Glutamatergic neuron (in vitro differentiated cells): Measurements from ENCODE around the gene SPSB4. TPM values are rescaled to one million over a fixed set of nuclear protein-coding genes. Genes with fewer than 3 reads are reported as not detected.

Experiments
- DNase-seq: peaks from one replicate; pipeline ENCODE4 v3.0.0; 2022
- H3K27ac Mint-ChIP-seq: one replicate; pipeline ENCODE4 v1.8.0; 2020; ENCODE audit warnings: mild to moderate bottlenecking, mixed read lengths, inconsistent platforms; ENCODE audit not compliant: unreplicated experiment
- H3K27me3 Mint-ChIP-seq: one replicate; pipeline ENCODE4 v1.8.0; 2020; ENCODE audit warnings: mild to moderate bottlenecking, moderate library complexity, mixed read lengths, inconsistent platforms; ENCODE audit not compliant: unreplicated experiment
- H3K36me3 Mint-ChIP-seq: one replicate; pipeline ENCODE4 v1.8.0; 2020; ENCODE audit warnings: mild to moderate bottlenecking, mixed read lengths, inconsistent platforms; ENCODE audit not compliant: unreplicated experiment
- H3K4me1 Mint-ChIP-seq: one replicate; pipeline ENCODE4 v1.8.0; 2020; ENCODE audit warnings: mild to moderate bottlenecking, low read depth, mixed read lengths, inconsistent platforms; ENCODE audit not compliant: unreplicated experiment
- H3K4me3 Mint-ChIP-seq: one replicate; pipeline ENCODE4 v1.8.0; 2020; ENCODE audit warnings: mild to moderate bottlenecking, mixed read lengths, inconsistent platforms; ENCODE audit not compliant: unreplicated experiment
- H3K9me3 Mint-ChIP-seq: one replicate; pipeline ENCODE4 v1.8.0; 2020; ENCODE audit warnings: mild to moderate bottlenecking, moderate library complexity, mixed read lengths, inconsistent platforms; ENCODE audit not compliant: unreplicated experiment
- CTCF ChIP-seq: fragments of 200-600 bp; sonication (generic); IDR thresholded peaks from one replicate; pipeline ENCODE4 v1.5.0; 2021; ENCODE audit not compliant: partially characterized antibody, unreplicated experiment
- total RNA-seq: library from RNA; stranded (reverse); fragmentation: NEBNext Ultra II Directional; extraction: Animal tissue kit (Norgen Biotek cat#: 25700); gene quantifications from one replicate; pipeline ENCODE4 v1.2.1, GENCODE V29; 2021; ENCODE audit not compliant: unreplicated experiment

Gene SPSB4
- total RNA-seq, 1 donor from 2014 or later: 98.4 TPM

- H3K27me3 Mint-ChIP-seq: peaks cover 33% of the 10 kb centered on the region
- H3K36me3 Mint-ChIP-seq: peaks cover 5% of the 10 kb centered on the region
- TF ChIP-seq CTCF: no peak
- peak overlapping the region; percentile 98 for H3K27ac Mint-ChIP-seq
- peaks cover 19% of the 10 kb centered on the region for H3K9me3 Mint-ChIP-seq
- DNase-seq: peak; percentile 62
- peaks cover 54% of the 10 kb centered on the region for H3K4me1 Mint-ChIP-seq
- H3K4me3 Mint-ChIP-seq: peak overlapping the region; percentile 81
Measured at GRCh38 chr3:141056751-141057171, 5.6 kb downstream of the SPSB4 start.

- peak overlapping the region; percentile 81 for H3K4me3 Mint-ChIP-seq
- peaks cover 29% of the 10 kb centered on the region for H3K27me3 Mint-ChIP-seq
- peaks cover 56% of the 10 kb centered on the region for H3K4me1 Mint-ChIP-seq
- no peak for TF ChIP-seq CTCF
- peak overlapping the region; percentile 98 for H3K27ac Mint-ChIP-seq
- DNase-seq: no peak
- peaks cover 15% of the 10 kb centered on the region for H3K9me3 Mint-ChIP-seq
- H3K36me3 Mint-ChIP-seq: peaks cover under 1% of the 10 kb centered on the region
Measured at GRCh38 chr3:141057436-141057835, 6.3 kb downstream of the SPSB4 start.

- no peak for TF ChIP-seq CTCF
- H3K27me3 Mint-ChIP-seq: peaks cover 27% of the 10 kb centered on the region
- peaks cover 63% of the 10 kb centered on the region for H3K4me1 Mint-ChIP-seq
- H3K27ac Mint-ChIP-seq: peak overlapping the region; percentile 98
- no peak for DNase-seq
- no peaks in the 10 kb centered on the region for H3K36me3 Mint-ChIP-seq
- peak overlapping the region; percentile 81 for H3K4me3 Mint-ChIP-seq
- peaks cover 14% of the 10 kb centered on the region for H3K9me3 Mint-ChIP-seq
Measured at GRCh38 chr3:141057946-141058800, 7.0 kb downstream of the SPSB4 start.

GRCh38 chr3:141058996-141059395 lies 7.8 kb downstream of the SPSB4 start:
- no peak for DNase-seq
- H3K27me3 Mint-ChIP-seq: peaks cover 24% of the 10 kb centered on the region
- H3K4me3 Mint-ChIP-seq: no peak overlapping the region
- peaks cover 12% of the 10 kb centered on the region for H3K9me3 Mint-ChIP-seq
- H3K36me3 Mint-ChIP-seq: no peaks in the 10 kb centered on the region
- H3K4me1 Mint-ChIP-seq: peaks cover 66% of the 10 kb centered on the region
- H3K27ac Mint-ChIP-seq: peak overlapping the region; percentile 72
- TF ChIP-seq CTCF: no peak

GRCh38 chr3:141059816-141060215 lies 8.7 kb downstream of the SPSB4 start:
- no peak overlapping the region for H3K27ac Mint-ChIP-seq
- TF ChIP-seq CTCF: no peak
- H3K36me3 Mint-ChIP-seq: no peaks in the 10 kb centered on the region
- no peak overlapping the region for H3K4me3 Mint-ChIP-seq
- H3K4me1 Mint-ChIP-seq: peaks cover 66% of the 10 kb centered on the region
- peaks cover 22% of the 10 kb centered on the region for H3K27me3 Mint-ChIP-seq
- peaks cover 10% of the 10 kb centered on the region for H3K9me3 Mint-ChIP-seq
- no peak for DNase-seq
